Iris pigment epithelial cell (primary cell): ENCODE measurements around the gene PRIMPOL.
"Not testable (repeated sequence)": the region's sequence is repeated elsewhere in the genome, so short reads cannot be mapped to it uniquely, and the experiment has no call there.

ENCODE experiments used
- DNase-seq: peaks from one replicate; pipeline ENCODE4 v3.0.0-alpha.2; 2011; ENCODE audit warnings: low read depth

PRIMPOL gene

GRCh38 chr4:184715526-184715925, 66.0 kb downstream of the PRIMPOL start:
- DNase-seq = no peak

GRCh38 chr4:184719407-184719806, 69.9 kb downstream of the PRIMPOL start:
- no peak for DNase-seq

DNA sequence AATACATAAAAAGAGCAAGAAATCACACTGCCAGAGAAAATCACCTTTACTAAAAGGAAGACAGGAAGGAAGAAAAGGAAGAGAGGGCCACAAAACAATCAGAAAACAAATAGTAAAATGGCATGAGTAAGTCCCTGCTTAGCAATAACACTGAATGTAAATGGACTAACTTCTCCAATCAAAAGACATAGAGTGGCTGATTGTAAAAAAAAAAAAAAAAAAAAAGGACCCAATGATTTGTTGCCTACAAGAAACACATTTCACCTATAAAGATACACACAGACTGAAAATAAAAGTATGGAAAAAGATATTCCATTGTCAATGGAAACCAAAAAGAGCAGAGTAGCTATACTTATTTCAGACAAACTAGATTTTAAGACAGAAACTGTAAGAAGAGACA, 71.7 kb downstream of the PRIMPOL start:
- no peak for DNase-seq

GRCh38 chr4:184722798-184723197, 73.3 kb downstream of the PRIMPOL start:
- no peak for DNase-seq

GRCh38 chr4:184727430-184727829, 77.9 kb downstream of the PRIMPOL start:
- DNase-seq = no peak

DNA sequence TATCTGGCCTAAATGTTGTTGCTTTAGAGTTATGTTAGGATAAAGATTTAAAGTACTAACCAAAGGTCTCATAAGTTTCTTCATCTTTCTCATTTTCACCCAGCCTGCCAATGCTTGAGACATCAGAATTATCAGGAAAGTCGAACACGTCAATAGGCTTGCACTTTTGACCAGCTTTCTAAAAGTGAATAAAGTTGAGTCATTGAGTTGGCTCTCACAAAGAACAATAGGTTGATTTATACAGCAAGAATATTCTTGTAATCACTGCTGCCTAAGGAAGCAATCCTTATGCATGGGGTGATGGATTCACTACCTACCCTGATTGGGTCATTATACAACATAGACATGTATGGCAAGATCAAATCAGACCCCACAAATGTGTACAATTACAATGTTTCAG, 79.3 kb downstream of the PRIMPOL start:
- DNase-seq = peak; percentile 66

GRCh38 chr4:184729946-184730345, 80.4 kb downstream of the PRIMPOL start:
- no peak for DNase-seq

- DNase-seq = no peak
Observed at GRCh38 chr4:184731056-184731455, 81.5 kb downstream of the PRIMPOL start.

- no peak for DNase-seq
Observed at GRCh38 chr4:184732126-184732525, 82.6 kb downstream of the PRIMPOL start.

GRCh38 chr4:184733654-184734524, 84.4 kb downstream of the PRIMPOL start, which contains the start of gene CENPU:
CENPU (minus strand) TSS chr4:184734096; CDS start chr4:184734062, 34 bp downstream.
- peak; percentile 99 for DNase-seq

DNA sequence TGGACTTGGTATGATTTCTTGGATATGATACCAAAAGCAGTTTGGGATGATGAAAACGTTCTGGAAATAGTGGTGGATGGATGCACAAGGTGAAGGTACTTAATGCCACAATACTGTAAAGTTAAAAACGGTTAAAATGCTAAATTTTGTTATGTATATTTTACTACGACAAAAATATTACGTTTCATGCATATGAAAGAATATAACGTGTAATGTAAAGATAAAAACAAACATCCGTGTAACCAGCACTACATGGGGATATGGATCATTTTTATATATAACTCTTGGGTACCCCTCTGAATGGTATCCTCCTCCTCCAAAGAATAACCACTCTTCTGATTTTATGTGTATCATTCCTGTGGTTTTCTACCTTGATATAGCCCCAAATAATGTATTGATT, 85.2 kb downstream of the PRIMPOL start:
- DNase-seq = no peak

GRCh38 chr4:184739575-184739974, 90.0 kb downstream of the PRIMPOL start:
- not testable (repeated sequence) for DNase-seq

GRCh38 chr4:184740980-184741391, 91.4 kb downstream of the PRIMPOL start:
- DNase-seq = no peak

GRCh38 chr4:184741651-184742050, 92.1 kb downstream of the PRIMPOL start:
- DNase-seq = not testable (repeated sequence)

GRCh38 chr4:184743650-184744049, 94.1 kb downstream of the PRIMPOL start:
- no peak for DNase-seq

- DNase-seq = no peak
Observed at GRCh38 chr4:184744236-184744635, 94.7 kb downstream of the PRIMPOL start.
